Muscle layer of colon (tissue), 2 donors: ENCODE results near the gene LRP11.
"Not testable (repeated sequence)": the region's sequence is repeated elsewhere in the genome, so short reads cannot be mapped to it uniquely, and the experiment has no call there.

Experiments used
- H3K27ac ChIP-seq: one replicate; pipeline ENCODE4 v1.7.0; 2013; ENCODE audit warnings: low read depth, mild to moderate bottlenecking, low read length, moderate library complexity
- H3K27me3 ChIP-seq, 2 donors: one replicate each; pipeline ENCODE4 v1.7.0; 2013; ENCODE audit warnings: low read length in 2 of 2, mild to moderate bottlenecking in 2 of 2; ENCODE audit not compliant: insufficient read depth in 2 of 2, control insufficient read depth in 1 of 2
- H3K36me3 ChIP-seq: one replicate; pipeline ENCODE4 v1.7.0; 2013; ENCODE audit warnings: mild to moderate bottlenecking, low read length; ENCODE audit not compliant: insufficient read depth
- H3K4me1 ChIP-seq: one replicate; pipeline ENCODE4 v1.7.0; 2013; ENCODE audit warnings: mild to moderate bottlenecking, low read length; ENCODE audit not compliant: insufficient read depth
- H3K4me3 ChIP-seq, 2 donors: one replicate each; pipeline ENCODE4 v1.7.0; 2013; ENCODE audit warnings: low read length in 2 of 2, low read depth in 1 of 2, mild to moderate bottlenecking in 1 of 2, moderate library complexity in 1 of 2
- H3K9ac ChIP-seq: one replicate; pipeline ENCODE4 v1.7.0; 2013; ENCODE audit warnings: low read length
- H3K9me3 ChIP-seq: one replicate; pipeline ENCODE4 v1.7.0; 2013; ENCODE audit warnings: mild to moderate bottlenecking, low read length
- donor health status: abdominal sarcoma.
- donor health status: Adenocarcinoma of cecum.

LRP11 gene

DNA sequence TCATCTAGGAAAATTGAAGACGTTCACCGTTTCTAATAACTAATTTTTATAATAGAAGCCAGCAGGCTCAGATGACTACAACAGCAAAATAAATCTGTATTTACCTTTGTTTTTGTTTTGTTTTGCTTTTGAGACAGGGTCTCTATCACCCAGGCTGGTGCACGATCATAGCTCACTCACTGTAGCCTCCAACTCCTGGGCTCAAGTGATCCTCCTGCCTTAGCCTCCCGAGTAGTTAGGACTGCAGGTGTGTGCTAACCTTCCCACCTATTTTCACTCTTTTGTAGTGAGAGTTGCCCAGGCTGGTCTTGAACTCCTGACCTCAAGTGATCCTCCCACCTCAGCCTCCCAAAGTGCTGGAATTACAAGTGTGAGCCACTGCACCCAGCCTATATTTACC is 10.1 kb downstream of the LRP11 start:
- not testable (repeated sequence) for H3K9me3 ChIP-seq, H3K4me1 ChIP-seq, H3K9ac ChIP-seq, H3K4me3 ChIP-seq, H3K27me3 ChIP-seq, H3K27ac ChIP-seq
- H3K36me3 ChIP-seq: peaks cover 21% of the 10 kb centered on the region

DNA sequence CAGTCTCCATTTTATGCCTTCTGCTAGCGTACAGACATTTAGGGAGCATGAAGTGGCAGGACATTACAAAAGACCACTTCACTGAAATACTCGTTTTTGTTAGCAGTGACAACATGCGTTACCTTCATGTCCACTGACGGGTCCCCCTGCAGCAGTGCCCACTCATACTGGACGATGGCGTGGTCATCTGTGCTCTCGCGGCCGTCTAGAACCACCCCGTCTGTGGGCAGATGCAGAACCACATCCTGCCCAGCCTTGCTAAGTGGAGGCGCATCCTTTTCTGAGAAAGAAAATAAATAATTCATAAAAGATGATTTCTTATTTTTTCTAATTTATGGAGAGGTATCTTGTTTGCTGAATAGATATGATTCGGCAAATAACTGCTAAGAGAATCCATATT is 11.3 kb downstream of the LRP11 start:
- H3K36me3 ChIP-seq: peaks cover 21% of the 10 kb centered on the region
- peaks cover 8% of the 10 kb centered on the region for H3K4me1 ChIP-seq
- H3K27me3 ChIP-seq: no peaks in the 10 kb centered on the region
- no peak overlapping the region for H3K9ac ChIP-seq
- no peak overlapping the region for H3K27ac ChIP-seq
- no peaks in the 10 kb centered on the region for H3K9me3 ChIP-seq
- H3K4me3 ChIP-seq: no peak overlapping the region

DNA sequence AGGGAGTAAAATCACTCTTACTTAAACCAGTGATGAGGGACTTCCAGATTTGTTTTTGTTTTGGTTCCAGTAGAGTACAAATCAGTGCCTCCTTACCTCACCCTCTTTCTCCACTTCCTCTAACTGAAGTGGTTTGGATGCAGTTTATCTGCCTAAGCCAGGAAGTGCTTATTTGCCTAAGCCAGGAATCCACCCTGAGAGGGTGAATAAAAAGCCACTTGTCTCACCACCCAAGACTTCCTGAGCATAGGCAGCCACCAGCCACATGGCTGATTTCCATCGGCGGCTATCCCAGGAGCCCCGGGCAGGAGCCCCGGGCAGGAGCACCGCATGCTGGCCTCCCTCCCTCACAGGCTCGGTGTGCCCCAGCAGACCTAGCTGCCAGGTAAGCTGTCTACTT is 12.0 kb downstream of the LRP11 start:
- Histone ChIP-seq H3K9ac (no peak overlapping the region), H3K9me3 (no peaks in the 10 kb centered on the region), H3K4me1 (peaks cover 13% of the 10 kb centered on the region), H3K27me3 (no peaks in the 10 kb centered on the region), H3K4me3 (no peak overlapping the region), H3K27ac (no peak overlapping the region), H3K36me3 (peaks cover 21% of the 10 kb centered on the region)

DNA sequence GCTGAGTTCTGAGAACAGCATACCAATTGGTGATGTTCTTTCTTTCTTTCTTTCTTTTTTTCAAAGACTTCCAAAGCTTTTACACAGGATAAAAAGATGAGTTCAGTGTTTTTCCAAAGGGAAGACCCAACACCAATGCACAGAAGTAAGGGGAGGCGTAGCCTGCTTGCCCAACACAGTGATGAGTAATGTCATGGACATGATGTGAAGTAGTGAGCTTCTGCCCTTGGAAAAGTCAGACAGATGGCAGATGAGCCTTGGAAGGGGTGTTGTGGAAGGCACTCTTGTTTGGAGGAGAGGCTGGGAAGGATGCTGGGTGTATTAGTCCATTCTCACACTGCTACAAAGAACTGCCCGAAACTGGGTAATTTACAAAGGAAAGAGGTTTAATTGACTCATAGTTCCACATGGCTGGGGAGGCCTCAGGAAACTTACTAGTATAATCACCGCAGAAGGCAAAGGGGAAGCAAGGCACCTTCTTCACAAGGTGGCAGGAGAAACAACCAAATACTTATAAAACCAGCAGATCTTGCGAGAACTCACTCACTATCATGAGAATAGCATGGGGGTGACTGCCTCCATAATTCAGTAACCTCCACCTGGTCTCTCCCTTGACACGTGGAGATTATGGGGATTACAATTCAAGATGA is 12.6 kb downstream of the LRP11 start:
- Histone ChIP-seq H3K9me3 (no peaks in the 10 kb centered on the region), H3K27me3 (no peaks in the 10 kb centered on the region), H3K4me1 (peaks cover 16% of the 10 kb centered on the region), H3K4me3 (no peak overlapping the region), H3K36me3 (peaks cover 21% of the 10 kb centered on the region), H3K27ac (no peak overlapping the region), H3K9ac (no peak overlapping the region)

DNA sequence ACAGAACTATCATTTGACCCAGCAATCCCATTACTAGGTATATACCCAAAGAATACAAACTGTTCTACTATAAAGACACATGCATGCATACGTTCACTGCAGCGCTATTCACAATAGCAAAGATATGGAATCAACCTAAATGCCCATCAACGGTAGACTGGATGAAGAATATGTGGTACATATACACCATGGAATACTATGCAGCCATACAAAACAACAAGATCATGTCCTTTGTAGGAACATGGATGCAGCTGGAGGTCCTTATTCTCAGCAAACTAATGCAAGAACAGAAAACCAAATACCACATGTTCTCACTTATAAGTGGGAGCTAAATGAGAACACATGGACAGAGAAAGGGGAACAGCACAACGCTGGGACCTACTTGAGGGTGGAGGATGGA is 15.8 kb downstream of the LRP11 start:
- Histone ChIP-seq H3K4me1 (peaks cover 15% of the 10 kb centered on the region), H3K36me3 (peaks cover 21% of the 10 kb centered on the region)
- not testable (repeated sequence) for H3K27ac ChIP-seq, H3K9me3 ChIP-seq, H3K27me3 ChIP-seq, H3K4me3 ChIP-seq, H3K9ac ChIP-seq

DNA sequence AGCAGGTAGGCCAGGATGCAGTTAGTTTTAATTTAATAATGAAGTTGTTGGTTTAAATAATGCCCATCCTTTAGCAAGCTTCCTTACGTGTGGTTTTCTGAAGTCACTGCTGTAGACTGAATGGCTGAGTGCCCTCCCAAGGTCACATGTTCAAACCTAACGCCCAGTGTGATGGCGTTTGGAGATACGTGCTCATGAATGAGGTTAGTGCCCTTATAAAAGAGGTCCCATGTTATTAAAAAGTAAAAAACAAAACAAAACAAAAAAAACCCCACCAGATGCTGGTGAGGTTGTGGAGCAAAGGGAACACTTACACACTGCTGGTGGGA is 16.3 kb downstream of the LRP11 start:
- Histone ChIP-seq H3K27ac (no peak overlapping the region), H3K36me3 (peaks cover 21% of the 10 kb centered on the region), H3K4me3 (no peak overlapping the region), H3K9me3 (no peaks in the 10 kb centered on the region), H3K27me3 (no peaks in the 10 kb centered on the region), H3K9ac (no peak overlapping the region), H3K4me1 (peaks cover 15% of the 10 kb centered on the region)

DNA sequence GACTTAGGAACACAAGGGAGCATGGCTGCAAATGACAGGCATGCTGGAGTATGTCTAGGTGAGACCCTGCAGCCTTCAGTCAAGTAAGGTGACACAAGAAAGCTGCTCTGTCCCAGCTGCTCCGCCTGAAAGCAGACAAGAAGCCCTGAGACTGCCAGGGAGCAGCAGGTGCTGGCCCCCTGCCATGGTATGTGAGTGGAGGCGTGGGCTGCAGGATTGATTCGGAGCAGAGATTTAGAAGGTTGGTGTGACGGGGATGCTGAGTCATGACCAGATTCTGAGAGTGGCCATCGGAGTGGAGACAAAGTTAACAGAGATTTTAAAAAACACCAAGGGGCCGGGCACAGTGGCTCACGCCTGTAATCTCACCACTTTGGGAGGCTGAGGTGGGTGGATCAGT is 17.8 kb downstream of the LRP11 start:
- H3K27me3 ChIP-seq: no peaks in the 10 kb centered on the region
- H3K36me3 ChIP-seq: peaks cover 12% of the 10 kb centered on the region
- H3K9ac ChIP-seq: no peak overlapping the region
- H3K4me1 ChIP-seq: peaks cover 15% of the 10 kb centered on the region
- H3K27ac ChIP-seq: no peak overlapping the region
- no peak overlapping the region for H3K4me3 ChIP-seq
- H3K9me3 ChIP-seq: no peaks in the 10 kb centered on the region

DNA sequence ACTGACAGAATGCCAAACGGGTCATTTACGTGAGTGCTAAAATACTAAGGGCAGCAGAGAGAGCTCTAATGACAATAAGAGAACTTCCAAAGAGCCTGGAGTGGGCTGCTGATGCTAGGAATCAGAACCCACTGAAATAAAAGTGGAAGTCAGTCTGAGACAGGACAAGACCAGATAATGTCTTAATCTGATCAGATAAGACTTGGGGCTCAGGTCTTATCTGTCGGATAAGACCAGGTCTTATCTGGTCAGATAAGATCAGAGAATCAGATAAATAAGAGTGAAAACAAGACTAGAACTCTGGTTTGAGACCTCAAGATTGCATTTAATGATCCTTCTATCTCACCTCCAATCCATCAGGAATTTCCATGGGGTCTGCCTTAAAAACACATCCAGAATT is 18.6 kb downstream of the LRP11 start:
- H3K4me1 ChIP-seq: peaks cover 15% of the 10 kb centered on the region
- H3K27ac ChIP-seq: no peak overlapping the region

DNA sequence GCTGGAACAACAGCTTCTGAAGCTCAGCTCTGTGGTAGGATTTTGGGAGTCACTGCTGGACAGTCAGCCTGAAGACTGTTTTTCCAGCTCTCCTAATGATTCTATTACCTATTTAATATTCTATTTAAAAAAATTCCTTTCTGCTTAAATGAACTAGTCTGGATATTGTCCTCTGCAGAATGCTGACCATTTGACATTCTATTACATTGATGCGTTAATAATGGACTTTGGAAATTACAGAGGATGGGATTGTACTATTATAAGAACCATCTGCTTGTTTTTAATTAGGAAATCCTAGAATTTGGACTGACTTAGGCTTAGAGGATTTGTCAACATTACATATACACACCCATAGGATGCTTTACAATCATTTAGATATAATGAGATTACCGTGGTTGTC is 19.7 kb downstream of the LRP11 start:
- no peak overlapping the region for H3K9ac ChIP-seq
- H3K36me3 ChIP-seq: peaks cover 4% of the 10 kb centered on the region
- no peaks in the 10 kb centered on the region for H3K9me3 ChIP-seq
- H3K27me3 ChIP-seq: no peaks in the 10 kb centered on the region
- peaks cover 15% of the 10 kb centered on the region for H3K4me1 ChIP-seq
- no peak overlapping the region for H3K4me3 ChIP-seq
- no peak overlapping the region for H3K27ac ChIP-seq

More for the DNA sequence above, 18.6 kb downstream of the LRP11 start:
- Histone ChIP-seq H3K9ac (no peak overlapping the region), H3K4me3 (no peak overlapping the region), H3K27me3 (no peaks in the 10 kb centered on the region), H3K9me3 (no peaks in the 10 kb centered on the region), H3K36me3 (peaks cover 4% of the 10 kb centered on the region)

DNA sequence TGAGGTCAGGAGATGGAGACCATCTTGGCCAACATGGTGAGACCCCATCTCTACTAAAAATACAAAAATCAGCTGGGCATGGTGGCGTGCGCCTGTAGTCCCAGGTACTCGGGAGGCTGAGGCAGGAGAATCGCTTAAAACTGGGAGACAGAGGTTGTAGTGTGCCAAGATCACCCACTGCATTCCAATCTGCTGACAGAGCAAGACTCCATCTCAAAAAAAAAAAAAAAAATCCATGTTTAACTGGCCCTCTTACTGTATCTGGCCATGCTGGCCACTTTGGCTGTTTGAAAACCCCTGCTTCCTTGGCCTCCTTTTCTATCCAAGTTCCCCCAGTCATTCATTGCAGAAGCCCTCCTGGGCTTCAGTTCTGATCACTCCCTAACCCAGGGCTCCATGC is 20.1 kb downstream of the LRP11 start:
- not testable (repeated sequence) for H3K36me3 ChIP-seq, H3K4me3 ChIP-seq, H3K9ac ChIP-seq, H3K27ac ChIP-seq, H3K9me3 ChIP-seq, H3K27me3 ChIP-seq
- peaks cover 15% of the 10 kb centered on the region for H3K4me1 ChIP-seq

DNA sequence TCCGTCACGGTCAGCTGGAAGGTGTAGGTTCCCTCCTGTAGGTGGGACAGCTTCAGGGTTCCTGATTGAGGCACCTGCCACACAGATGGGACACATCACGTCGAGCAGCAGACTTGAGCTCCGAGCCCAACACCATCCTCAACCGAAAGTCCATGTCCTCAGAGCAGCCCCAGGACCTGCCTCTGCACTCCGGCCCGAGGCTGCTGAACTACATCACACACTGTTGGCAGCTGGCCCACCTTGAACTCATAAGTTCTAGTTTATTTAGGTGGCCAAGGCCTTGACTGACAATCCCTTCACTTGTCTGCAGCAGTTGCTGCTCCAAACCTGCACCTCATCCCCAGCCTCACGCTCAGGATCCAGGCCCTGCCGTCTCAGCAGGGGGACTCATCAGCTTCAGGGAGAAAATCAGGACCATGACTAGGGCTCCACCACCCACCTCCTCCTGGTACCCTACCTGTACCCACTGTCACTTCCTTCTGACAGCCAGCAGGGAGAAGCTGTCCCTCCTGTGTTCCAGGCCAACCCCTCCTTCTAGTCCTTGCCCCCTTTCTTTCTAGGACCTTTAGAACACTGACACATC is 21.0 kb downstream of the LRP11 start:
- Histone ChIP-seq H3K4me1 (peaks cover 15% of the 10 kb centered on the region), H3K36me3 (peaks cover 4% of the 10 kb centered on the region), H3K4me3 (no peak overlapping the region), H3K9ac (no peak overlapping the region), H3K27me3 (no peaks in the 10 kb centered on the region), H3K27ac (no peak overlapping the region), H3K9me3 (no peaks in the 10 kb centered on the region)

DNA sequence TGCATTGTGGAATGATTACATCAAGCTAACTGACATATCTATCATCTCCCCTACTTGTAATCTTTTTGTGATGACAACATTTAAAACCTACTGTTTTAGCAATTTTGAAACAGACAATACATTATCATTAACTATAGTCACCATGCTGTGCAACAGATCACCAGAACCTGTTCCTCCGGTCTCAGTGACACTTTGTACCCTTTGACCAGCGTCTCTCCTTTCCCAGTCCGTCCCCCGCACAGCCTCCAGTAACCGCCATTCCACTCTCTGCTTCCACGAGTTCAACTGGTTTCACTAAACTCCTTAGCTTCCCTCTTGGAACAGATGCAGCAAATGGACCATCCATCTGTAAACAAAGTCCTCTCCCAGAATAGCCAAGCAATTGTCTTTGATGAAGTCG is 21.8 kb downstream of the LRP11 start:
- Histone ChIP-seq H3K27me3 (no peaks in the 10 kb centered on the region), H3K9me3 (no peaks in the 10 kb centered on the region), H3K4me3 (no peak overlapping the region), H3K4me1 (peaks cover 12% of the 10 kb centered on the region), H3K27ac (no peak overlapping the region), H3K9ac (no peak overlapping the region), H3K36me3 (peaks cover 4% of the 10 kb centered on the region)
